ENCODE data around the gene MSH4.

DNA sequence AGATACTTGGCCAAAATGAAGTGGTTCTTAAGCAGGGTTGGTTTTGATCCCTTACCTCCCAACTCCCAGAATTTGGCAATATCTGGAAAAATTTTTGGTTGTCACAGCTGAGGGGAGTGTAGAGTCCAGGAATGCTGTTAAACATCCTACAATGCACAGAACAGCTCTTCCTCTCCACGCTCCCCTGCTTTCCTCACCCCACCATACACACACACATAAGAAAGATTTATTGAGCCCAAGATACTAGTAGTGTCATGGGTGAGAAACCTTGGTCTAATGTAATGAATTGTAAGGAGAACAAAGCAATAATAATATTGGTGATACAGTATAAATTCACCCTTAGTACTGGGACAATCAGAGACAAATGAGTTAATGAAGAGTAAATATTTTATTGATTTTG, 87.8 kb downstream of the MSH4 start:
- TF ChIP-seq, protein P1, sequence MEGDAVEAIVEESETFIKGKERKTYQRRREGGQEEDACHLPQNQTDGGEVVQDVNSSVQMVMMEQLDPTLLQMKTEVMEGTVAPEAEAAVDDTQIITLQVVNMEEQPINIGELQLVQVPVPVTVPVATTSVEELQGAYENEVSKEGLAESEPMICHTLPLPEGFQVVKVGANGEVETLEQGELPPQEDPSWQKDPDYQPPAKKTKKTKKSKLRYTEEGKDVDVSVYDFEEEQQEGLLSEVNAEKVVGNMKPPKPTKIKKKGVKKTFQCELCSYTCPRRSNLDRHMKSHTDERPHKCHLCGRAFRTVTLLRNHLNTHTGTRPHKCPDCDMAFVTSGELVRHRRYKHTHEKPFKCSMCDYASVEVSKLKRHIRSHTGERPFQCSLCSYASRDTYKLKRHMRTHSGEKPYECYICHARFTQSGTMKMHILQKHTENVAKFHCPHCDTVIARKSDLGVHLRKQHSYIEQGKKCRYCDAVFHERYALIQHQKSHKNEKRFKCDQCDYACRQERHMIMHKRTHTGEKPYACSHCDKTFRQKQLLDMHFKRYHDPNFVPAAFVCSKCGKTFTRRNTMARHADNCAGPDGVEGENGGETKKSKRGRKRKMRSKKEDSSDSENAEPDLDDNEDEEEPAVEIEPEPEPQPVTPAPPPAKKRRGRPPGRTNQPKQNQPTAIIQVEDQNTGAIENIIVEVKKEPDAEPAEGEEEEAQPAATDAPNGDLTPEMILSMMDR (IDR thresholded peaks at IDR 0.05; ENCODE audit: poor library complexity): no peak
- no peak for TF ChIP-seq EZH2 (IDR thresholded peaks at IDR 0.05; ENCODE audit: borderline replicate concordance)
- TF ChIP-seq EZH2phosphoT487 (IDR thresholded peaks at IDR 0.05; ENCODE audit: low read depth, severe bottlenecking, unreplicated experiment): no peak
